GM18868 (cell line): ENCODE data around the gene STAB2.
"Not testable (repeated sequence)": the region's sequence is repeated elsewhere in the genome, so short reads cannot be mapped to it uniquely, and the experiment has no call there.

Source experiments
- ATAC-seq: cut with Tn5 transposase; IDR thresholded peaks from one replicate; pipeline ENCODE4 v1.9.1; 2021; ENCODE audit warnings: mild to moderate bottlenecking, moderate library complexity; ENCODE audit not compliant: unreplicated experiment

Gene STAB2

DNA sequence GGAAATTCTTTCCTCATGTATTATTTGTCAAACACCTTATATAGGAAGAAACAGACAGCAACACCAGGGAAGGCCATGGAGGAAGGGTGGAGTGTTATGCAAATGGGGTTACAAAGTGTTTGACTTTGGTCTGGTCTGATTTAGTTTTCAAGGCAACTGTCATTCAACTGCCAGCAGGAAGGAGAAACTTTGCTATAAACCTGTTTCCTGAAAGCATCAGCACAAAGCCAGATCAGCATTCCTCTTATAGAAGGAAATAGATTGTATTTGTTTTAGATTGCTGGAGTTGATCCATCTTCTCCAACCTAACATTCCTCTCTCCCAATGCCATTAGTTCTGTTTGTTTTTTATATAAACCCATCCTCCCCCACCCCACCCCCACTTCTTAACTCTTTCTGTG lies 65.7 kb downstream of the STAB2 start:
- no peak for ATAC-seq

DNA sequence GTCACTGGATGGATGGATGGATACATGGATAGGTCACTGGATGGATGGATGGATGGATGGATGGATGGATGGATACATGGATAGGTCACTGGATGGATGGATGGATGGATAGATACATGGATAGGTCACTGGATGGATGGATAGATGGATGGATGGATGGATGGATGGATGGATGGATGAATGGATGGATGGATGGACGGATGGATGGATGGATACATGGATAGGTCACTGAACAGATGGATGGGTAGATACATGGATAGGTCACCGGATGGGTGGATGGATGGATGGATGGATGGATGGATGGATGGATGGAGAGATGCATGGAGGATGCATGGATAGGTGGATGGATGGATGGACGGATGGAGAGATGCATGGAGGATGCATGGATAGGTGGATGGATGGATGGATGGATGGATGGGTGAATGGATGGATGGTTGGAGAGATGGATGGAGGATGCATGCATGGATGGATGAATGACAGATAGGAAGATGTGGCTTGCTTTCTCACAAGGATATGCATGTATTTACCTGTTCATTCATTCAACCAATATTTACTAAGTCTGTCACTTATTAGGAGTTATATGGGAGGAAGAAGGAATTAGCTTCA lies 66.6 kb downstream of the STAB2 start:
- ATAC-seq: not testable (repeated sequence)

DNA sequence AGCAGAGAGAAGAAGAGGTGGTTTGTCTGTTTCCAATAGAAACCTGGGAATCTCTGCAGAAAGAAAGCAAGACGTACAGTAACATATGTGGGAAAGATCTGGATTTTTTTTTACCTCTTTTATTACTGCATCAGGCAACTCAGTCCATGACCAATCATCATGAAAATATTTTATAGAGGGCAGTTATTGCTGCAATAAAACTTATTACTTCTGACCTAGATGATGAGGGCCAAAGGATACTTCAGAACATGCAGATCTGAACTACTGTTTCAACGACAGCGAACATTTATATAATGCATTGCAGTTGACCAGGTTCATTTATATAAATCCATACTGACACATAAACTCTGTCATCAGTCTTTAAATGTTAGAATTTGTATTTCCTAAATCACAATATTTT lies 67.7 kb downstream of the STAB2 start:
- no peak for ATAC-seq

DNA sequence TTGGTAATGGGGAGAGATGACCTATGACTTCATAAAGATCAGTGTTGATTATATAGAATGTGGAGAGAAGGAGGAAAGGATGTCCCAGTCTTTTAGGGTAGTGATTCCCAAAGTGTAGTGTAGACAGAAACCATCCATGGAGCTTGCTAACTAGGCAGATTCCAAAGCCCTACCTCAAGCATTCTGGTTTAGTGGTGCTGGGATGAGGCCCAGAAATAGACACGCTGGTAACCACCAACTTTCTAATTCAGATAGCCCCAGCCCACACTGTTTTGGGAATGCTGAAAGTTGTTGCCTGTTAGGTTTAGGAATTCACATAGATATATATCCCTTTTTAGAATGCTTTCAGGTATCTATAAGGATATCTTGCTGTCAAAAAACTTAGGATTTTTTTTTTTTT lies 69.2 kb downstream of the STAB2 start:
- no peak for ATAC-seq

DNA sequence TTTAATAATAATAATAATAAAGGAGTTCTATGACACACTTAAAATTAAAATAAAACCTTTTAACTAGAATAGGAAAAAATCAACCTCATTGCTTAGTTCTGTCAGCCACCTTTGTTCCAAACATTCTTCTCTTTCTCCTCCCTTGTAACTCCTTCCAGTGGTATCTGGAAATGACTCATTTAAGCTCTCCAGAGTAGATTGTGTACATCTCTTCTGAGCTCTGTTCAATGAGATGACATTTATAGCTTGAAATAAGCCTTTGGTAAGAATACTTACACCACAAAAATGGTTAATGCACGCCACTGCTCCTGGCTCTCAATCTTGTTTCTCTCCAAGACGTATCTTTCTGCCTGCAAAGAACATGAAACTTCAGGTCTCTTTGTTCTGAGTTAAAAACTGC lies 70.3 kb downstream of the STAB2 start:
- ATAC-seq: no peak

DNA sequence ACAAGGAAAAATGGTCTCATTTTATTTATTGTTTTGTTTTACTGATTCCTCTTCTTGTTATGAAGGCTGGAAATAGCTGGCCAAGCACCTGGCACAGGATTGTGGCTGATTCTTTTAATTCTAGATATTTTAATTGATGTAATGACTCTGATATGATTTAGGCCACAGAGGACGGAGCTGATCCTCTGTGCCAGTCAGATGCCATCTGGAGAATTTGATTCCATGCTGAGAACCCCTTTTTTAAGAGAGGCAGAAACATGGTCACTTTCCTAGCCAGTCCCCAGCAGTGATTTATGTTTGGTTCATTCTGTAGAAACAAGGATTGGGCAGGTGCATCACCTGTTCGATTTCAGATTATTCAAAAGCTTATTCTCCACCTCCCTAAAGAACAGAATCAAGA lies 77.6 kb downstream of the STAB2 start:
- ATAC-seq: no peak

DNA sequence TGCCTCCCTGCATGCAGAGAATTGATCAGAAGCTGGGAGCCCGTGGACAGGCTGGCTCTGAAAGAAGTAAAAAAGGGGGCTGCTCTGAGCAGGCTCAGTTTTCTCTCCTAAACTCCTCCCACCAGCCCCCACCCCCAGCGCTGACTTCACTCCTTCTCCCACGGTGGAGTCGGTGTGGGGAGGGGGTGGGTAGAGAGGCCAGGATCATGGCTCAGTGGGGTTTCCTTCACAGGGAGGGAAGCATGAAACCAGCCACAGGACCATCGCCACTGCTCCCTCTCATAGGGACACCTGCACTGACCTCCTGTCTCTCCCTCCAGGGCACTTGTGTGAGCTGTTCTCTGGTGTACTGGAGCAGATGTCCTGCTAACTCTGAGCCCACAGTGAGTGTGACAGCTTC lies 78.9 kb downstream of the STAB2 start:
- ATAC-seq: no peak

DNA sequence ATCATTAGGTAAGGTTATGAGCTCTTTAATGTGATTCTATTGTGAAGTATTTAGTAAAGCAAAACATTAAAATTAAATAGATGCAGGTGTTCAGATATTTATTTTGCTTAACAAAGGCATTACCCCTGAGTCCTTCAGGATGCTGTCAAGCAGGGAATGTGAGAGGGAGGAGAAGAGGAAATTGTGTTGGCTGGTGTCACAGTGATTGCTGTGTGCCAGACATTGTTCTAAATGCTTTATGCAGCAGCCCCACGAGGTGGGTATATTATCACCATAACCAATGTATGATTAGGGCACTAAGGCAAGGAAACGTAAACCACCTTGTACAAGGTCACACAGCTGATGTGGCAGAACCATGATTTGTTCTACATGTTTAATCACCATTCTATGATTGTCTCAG lies 80.1 kb downstream of the STAB2 start:
- ATAC-seq: no peak

DNA sequence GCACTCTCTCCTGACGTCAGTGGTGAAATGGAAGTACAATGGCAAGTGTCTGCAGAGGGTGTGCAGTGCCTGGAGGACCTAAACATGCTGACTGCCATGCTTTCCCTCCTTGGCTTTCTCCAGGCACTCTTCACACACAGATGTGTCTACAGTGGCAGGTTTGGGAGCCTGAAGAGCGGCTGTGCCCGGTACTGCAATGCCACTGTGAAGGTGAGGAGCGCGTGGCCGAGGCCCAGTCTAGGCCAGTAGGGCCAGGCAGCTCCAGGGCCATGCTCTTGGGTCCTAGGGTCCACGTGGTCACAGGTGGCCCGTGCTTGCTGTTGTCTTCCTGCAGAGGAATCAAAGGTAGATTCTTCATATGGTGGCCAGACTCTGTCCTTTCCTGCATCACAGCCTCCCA lies 81.4 kb downstream of the STAB2 start:
- no peak for ATAC-seq

DNA sequence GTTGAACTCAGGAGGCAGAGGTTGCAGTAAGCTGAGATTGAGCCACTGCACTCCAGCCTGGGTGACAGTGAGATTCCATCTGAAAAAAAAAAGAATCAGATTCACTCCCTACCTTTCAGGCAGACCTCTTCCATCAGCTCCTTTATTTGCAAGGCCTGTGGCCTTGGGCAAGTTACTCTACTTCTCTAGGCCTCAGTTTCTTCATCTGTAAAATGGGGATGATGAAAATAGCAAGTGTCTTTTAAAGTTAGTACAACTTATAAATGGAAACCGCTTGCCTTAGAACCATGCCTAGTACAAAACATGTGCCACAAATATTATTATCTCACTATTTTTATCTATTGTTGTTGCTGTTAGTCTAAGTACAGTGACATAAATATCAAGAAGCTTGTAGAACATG lies 84.3 kb downstream of the STAB2 start:
- ATAC-seq: no peak

DNA sequence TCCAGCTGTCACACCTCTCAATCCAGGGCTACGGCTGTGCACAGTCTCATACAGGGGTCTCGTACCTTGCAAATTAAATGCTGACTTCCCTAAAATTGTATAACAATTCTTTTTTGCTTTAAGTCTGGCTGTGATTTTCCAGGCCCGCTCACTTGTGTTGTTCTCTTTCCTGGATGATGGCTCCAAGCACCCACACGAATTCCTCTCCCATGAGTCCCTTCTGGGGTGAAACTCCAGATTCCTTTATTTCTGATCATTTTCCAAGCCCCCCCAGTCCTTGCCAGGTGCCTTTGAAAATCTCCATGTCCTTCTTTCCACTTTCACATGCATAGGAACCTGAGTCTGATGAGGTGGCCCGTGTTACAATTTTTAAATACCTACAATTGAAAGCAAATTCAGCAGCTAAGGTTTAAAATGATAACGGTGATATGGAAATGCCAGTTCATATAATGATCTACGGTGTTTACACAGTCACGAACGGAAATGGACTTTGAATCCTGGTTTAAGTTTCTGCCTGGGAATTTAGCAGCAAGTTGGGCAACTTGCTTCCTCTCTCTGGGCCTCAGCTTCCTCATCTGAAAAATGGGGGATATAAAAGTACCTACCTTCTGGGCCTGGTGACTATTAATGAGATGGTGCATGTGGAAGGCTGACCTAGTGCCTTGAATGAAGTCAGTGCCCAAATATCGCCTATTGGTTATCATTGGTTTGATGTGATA lies 85.5 kb downstream of the STAB2 start:
- no peak for ATAC-seq

DNA sequence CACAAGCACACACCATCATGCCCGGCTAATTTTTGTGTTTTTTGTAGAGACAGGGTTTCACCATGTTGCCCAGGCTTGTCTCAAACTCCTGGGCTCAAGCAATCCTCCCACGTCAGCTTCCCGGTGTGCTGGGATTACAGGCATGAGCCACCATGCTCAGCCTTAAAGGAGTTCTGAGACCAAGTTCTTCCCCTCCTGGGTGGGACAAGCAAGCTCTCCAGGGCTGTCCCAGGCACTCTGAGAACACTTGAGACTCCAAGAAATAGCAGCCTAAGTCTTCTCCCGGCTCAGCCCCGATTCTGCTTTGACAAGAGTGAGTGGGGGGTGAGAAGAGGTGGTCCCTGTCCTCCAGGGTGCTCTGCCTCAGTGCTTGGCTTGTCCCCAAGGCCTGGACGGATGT lies 86.4 kb downstream of the STAB2 start:
- no peak for ATAC-seq

DNA sequence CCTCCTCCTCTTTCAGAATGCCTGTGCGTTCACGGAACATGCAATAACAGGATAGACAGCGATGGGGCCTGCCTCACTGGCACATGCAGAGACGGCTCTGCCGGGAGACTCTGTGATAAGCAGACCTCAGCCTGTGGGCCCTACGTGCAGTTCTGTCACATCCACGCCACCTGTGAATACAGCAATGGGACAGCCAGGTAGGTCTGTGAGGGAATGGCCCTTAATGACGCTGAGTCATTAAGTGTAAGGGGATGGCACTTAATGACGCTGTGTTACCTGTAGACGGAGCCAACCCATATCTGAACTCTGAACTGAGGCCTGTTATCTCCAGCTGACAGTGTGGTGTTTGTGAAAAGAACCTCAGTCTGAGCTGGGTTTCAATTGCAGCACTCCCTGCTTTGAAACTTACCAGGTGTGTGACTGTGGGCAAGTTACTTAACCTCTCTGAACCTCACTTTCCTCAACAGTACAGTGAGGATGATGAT lies 86.9 kb downstream of the STAB2 start:
- ATAC-seq: no peak

DNA sequence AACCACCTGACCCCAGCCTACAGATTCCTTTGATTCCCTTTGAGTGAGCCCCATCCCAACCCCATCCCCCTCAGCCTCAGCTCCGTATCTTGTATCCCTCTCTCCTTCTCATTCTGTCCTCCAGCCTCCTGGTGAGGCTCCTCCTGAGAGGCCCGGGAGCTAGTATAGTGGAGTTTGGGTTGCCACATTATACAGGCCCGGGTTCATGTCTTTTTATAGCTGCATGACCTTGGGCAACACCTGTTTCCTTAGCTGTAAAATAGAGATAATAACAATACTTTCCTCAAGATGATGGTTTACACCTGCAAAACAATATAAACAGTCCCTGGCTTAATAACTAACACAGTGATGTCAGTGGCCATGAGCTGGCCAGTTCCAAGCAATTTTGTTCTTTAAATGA lies 89.8 kb downstream of the STAB2 start:
- ATAC-seq: no peak

DNA sequence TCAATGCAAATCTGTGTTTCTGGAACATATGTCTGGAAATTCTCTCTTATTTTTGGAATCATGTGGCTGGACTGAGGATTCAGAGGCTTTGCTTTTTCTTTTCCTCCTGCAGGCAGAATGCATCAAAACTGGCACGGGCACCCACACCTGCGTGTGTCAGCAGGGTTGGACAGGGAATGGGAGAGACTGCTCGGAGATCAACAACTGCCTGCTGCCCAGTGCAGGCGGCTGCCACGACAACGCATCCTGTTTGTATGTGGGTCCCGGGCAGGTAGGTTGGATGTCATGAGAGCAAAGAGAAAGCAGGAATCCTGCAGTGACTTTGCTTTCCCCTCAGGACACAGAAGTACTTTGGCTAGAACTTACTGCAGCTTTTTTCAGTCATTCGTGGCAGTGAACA lies 90.3 kb downstream of the STAB2 start:
- ATAC-seq: no peak

DNA sequence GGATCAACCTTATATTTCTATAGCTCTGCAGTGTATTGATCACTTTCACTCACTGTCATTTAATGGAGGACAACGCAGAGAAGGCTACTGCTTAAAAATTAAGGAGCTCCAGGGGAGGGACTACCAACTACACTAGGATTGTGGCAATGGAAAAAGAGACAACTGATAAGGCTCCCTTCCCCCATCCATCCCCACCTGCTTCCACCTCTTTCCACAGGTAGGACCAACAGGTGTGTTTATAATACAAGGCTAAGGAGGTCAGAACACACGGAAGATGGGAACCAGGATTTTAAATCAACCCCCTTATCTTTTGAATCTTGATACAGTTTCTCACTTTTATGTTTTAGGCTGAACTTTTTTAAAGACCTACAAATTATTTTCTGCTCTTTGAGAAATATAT lies 90.8 kb downstream of the STAB2 start:
- ATAC-seq: no peak

DNA sequence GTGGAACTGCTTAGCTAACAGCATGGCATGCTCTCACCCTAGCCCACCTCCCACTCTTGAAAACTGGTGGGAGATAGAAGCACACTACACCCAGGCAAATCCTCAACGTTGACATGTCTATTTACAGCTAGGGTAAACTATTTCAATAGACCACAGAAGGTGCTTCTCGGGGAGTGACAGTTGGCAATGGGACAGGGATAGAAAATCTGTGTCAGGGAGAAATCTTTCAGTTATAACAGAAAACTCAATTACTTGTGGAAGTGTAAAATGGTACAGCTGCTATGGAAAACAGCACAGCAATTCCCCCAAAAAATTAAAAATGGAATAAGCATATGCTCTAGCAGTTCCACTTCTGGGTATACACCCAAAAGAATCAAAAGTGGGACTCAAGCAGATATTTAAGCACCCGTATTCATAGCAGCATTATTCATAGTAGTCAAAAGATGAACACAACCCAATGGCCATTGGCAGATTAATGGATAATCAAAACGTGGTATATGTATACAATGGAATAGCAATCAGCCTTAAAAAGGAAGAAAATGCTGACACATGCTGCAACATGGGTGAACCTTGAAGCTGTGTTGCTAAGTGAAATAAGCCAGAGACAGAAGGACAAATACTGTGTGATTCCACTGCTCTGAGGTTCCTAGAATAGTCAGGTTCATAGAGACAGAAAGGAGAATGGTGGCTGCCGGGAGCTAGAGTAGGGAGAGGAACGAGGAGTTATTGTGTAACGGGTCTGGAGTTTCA lies 92.5 kb downstream of the STAB2 start:
- no peak for ATAC-seq

DNA sequence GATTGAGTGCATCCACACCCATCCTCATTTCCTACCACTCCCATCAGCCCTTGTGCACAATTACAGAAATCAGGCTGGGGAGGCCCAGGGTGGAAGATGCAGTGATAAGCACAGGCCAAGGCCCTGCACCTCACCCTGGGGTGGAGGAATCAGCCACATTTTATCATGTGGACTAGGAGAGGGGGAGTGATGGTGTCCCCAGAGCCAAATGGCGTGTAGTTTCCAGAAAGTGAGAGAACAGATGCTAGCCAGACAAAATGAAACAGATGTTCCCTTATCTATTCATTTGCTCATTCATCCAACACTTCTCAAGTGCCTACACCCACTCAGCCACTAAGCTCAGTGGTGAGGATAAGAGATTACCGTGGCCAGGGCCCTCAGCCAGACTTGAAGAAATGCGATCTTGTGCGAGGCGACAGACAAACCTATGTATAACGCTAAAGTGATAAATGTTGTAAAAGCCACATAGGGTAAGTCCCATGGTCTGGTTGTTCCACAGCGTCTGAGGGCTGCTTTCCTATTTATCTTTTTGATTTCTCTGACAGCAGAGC lies 93.6 kb downstream of the STAB2 start:
- ATAC-seq: no peak

DNA sequence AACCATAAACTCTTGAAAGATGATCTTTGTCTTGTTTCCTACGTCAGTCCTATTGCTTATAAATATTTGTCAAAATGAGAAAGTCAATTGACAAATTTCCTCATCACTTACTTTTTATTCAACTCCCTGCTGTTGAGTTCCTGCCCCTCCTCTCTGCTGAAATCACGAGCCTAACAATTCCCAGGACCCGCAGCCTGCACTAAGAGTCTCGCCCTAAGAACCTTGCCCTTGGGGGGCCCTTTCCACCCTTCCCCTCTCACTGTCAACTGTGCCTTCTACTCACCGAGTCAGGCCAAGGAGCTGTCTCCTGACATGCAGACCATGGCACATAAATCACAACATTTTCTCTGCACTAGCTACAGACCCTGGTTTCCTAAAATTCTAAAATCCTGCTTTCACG lies 99.0 kb downstream of the STAB2 start:
- no peak for ATAC-seq

DNA sequence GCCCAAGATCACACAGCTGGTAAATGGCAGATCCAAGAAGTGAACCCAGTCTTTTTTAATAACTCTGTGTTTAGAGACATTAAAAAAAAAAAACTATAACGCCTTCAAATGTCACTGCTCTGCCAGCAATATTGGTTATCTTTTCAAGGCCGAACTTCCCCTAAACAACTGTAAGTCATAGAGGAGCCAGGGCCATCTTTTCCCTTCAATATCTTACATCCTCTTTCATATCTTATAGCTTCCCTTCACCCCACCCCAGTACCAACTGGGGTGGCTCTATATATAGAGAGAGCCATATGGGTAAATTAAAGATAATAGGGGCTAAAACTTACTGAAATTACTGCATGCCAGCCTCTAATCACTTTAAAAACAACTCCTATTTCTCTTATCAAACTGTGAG lies 100.2 kb downstream of the STAB2 start:
- no peak for ATAC-seq

DNA sequence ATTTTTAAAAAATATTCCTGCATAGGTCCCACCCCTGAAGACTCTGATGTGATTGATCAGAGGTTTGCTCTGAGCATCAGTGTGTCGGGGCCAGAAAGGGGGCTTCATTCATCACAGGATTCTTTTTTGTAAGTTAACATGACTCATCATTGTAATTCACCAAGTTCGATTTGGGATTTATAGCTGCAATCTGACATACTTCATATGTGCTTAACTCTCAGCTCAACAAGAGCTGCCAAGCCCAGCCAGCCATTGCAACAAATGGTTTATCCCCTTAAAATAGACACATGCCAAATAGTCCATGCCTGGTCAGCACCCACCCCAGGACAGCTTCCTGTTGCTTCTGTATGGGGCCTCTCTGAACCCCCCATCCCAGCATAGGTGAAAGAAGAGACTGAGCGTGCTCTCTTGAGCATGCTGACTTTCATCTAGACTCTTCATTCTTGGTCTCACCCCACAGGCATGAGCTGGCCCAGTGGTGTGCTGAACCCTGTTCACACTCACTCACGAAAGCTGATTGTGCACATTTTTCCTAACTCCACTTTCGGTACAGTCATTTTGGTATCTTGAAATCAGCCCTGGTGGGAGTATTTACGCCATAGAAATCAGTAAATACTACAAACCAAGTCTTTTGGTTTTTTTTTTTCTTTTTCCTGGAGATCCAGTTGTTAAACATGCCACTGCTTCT lies 101.4 kb downstream of the STAB2 start:
- ATAC-seq: no peak
